Measurements from ENCODE around the gene SDSL.
A peak's percentile ranks its signal among the peaks of the same experiment; 100 is the strongest.

The SDSL gene

DNA sequence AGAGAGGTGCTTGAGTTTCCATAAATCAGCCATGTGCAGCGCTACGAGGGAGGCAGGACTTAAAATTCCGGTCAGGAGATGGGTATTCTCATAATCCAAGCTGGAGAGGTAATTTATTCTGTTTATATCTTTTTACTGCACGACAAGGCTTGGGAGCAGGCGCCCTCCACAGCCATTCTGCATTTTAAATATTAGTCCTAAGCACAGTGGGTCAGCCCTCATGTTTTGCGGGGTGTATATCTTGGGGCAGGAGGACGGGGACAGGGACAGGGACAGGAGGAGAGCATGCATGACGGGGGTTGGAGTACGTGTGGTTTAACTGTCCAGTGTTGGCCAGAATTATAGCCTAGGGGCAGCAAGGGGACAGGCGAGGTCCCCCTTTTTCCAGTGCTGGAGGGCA is 35.0 kb downstream of the SDSL start:
- H3K27ac ChIP-seq (ENCODE audit: low read depth, low read length): no peak overlapping the region
- no peak overlapping the region for H3K4me3 ChIP-seq (ENCODE audit: low read depth in 1 of 2, low read length in 2 of 2)
- no peak overlapping the region for H3K9ac ChIP-seq (ENCODE audit: low read length)
- no peaks in the 10 kb centered on the region for H3K4me1 ChIP-seq (ENCODE audit: insufficient read depth, low read length)
- H3K27me3 ChIP-seq (ENCODE audit: control insufficient read depth in 1 of 2, insufficient read depth in 2 of 2, low read length in 2 of 2): peaks cover 6 to 15% of the 10 kb centered on the region in 2 donors
- H3K36me3 ChIP-seq (ENCODE audit: insufficient read depth, low read length): no peaks in the 10 kb centered on the region
- no peaks in the 10 kb centered on the region for H3K9me3 ChIP-seq (ENCODE audit: low read length)

DNA sequence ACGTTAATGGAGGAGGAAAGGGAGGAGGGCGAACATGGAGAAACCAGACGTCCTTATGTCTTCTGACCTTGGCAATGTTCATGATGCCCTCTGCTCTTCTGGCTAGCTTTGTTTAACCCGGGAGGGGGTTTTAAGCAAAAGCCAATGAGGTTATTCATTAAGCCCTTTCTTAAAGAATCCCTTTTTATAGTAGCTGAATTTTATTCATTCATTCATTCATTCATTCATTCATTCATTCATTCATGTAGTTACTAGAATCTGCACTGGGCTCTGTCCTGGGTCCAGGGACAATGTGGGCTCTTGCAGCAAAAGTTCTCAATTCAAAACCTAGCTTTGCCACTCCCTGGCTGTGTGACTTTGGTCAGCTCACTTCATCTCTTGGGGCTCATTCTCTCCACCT is 35.5 kb downstream of the SDSL start:
- Histone ChIP-seq H3K4me1 (ENCODE audit: insufficient read depth, low read length) (no peaks in the 10 kb centered on the region), H3K27me3 (ENCODE audit: control insufficient read depth in 1 of 2, insufficient read depth in 2 of 2, low read length in 2 of 2) (peaks cover 10 to 19% of the 10 kb centered on the region in 2 donors), H3K9me3 (ENCODE audit: low read length) (no peaks in the 10 kb centered on the region), H3K27ac (ENCODE audit: low read depth, low read length) (no peak overlapping the region), H3K36me3 (ENCODE audit: insufficient read depth, low read length) (no peaks in the 10 kb centered on the region), H3K9ac (ENCODE audit: low read length) (no peak overlapping the region), H3K4me3 (ENCODE audit: low read depth in 1 of 2, low read length in 2 of 2) (no peak overlapping the region)

DNA sequence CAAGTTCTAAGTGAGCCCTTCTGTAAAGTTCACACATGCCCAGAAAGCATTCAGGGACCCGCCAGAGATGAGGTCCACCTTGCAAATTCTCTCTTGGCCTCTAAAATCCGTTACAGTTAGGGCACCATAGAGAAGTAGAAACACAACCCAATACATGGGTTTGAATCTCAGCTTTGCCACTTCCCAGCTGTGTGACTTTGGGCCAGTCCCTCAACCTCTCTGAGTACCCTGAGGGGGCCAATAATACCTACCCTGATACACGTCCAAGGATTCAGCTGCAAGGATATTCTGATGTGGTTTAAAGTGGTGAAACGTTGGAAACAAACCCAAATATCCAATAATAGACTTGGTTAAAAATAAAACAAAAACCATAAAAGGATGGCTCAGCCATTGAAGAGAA is 37.8 kb downstream of the SDSL start:
- Histone ChIP-seq H3K27me3 (ENCODE audit: control insufficient read depth in 1 of 2, insufficient read depth in 2 of 2, low read length in 2 of 2) (peaks cover 26 to 32% of the 10 kb centered on the region in 2 donors), H3K9me3 (ENCODE audit: low read length) (no peaks in the 10 kb centered on the region), H3K27ac (ENCODE audit: low read depth, low read length) (no peak overlapping the region), H3K36me3 (ENCODE audit: insufficient read depth, low read length) (no peaks in the 10 kb centered on the region), H3K4me3 (ENCODE audit: low read depth in 1 of 2, low read length in 2 of 2) (no peak overlapping the region), H3K9ac (ENCODE audit: low read length) (no peak overlapping the region), H3K4me1 (ENCODE audit: insufficient read depth, low read length) (peaks cover 15% of the 10 kb centered on the region)

DNA sequence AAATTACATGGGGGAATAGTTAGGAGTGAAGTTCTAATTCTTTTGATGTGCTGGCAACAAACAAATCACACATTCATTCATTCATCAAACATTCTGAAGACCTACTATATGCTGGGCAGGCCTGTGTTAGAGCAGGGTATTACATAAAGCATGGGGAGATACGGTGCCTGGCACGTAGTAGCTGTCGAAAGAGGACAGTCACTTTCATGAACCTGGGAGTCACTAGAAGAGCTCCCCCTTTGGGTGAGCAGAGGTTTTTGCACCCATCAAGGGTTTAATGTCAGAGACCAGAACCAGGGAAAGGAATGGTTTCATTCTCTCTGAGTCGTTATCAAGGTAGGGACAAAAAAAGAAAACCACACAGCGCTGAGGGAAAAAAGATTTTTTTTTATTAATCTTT is 39.5 kb downstream of the SDSL start:
- Histone ChIP-seq H3K4me3 (ENCODE audit: low read depth in 1 of 2, low read length in 2 of 2) (no peak overlapping the region), H3K4me1 (ENCODE audit: insufficient read depth, low read length) (peaks cover 17% of the 10 kb centered on the region), H3K27ac (ENCODE audit: low read depth, low read length) (no peak overlapping the region), H3K9ac (ENCODE audit: low read length) (no peak overlapping the region), H3K36me3 (ENCODE audit: insufficient read depth, low read length) (no peaks in the 10 kb centered on the region), H3K27me3 (ENCODE audit: control insufficient read depth in 1 of 2, insufficient read depth in 2 of 2, low read length in 2 of 2) (peaks cover 32 to 49% of the 10 kb centered on the region in 2 donors), H3K9me3 (ENCODE audit: low read length) (no peaks in the 10 kb centered on the region)

GRCh38 chr12:113462117-113462774 is 40.1 kb downstream of the SDSL start:
- no peaks in the 10 kb centered on the region for H3K36me3 ChIP-seq (ENCODE audit: insufficient read depth, low read length)
- H3K4me1 ChIP-seq (ENCODE audit: insufficient read depth, low read length): peaks cover 17% of the 10 kb centered on the region
- peaks cover 32 to 53% of the 10 kb centered on the region in 2 donors for H3K27me3 ChIP-seq (ENCODE audit: control insufficient read depth in 1 of 2, insufficient read depth in 2 of 2, low read length in 2 of 2)
- no peak overlapping the region for H3K27ac ChIP-seq (ENCODE audit: low read depth, low read length)
- H3K4me3 ChIP-seq (ENCODE audit: low read depth in 1 of 2, low read length in 2 of 2): no peak overlapping the region
- H3K9me3 ChIP-seq (ENCODE audit: low read length): no peaks in the 10 kb centered on the region
- H3K9ac ChIP-seq (ENCODE audit: low read length): no peak overlapping the region

- Histone ChIP-seq H3K9me3 (ENCODE audit: low read length) (no peaks in the 10 kb centered on the region), H3K36me3 (ENCODE audit: insufficient read depth, low read length) (no peaks in the 10 kb centered on the region), H3K4me3 (ENCODE audit: low read depth in 1 of 2, low read length in 2 of 2) (no peak overlapping the region), H3K27ac (ENCODE audit: low read depth, low read length) (no peak overlapping the region), H3K4me1 (ENCODE audit: insufficient read depth, low read length) (peaks cover 17% of the 10 kb centered on the region), H3K9ac (ENCODE audit: low read length) (no peak overlapping the region), H3K27me3 (ENCODE audit: control insufficient read depth in 1 of 2, insufficient read depth in 2 of 2, low read length in 2 of 2) (peaks cover 32 to 61% of the 10 kb centered on the region in 2 donors)
Measured at GRCh38 chr12:113462998-113463745, 41.0 kb downstream of the SDSL start.

DNA sequence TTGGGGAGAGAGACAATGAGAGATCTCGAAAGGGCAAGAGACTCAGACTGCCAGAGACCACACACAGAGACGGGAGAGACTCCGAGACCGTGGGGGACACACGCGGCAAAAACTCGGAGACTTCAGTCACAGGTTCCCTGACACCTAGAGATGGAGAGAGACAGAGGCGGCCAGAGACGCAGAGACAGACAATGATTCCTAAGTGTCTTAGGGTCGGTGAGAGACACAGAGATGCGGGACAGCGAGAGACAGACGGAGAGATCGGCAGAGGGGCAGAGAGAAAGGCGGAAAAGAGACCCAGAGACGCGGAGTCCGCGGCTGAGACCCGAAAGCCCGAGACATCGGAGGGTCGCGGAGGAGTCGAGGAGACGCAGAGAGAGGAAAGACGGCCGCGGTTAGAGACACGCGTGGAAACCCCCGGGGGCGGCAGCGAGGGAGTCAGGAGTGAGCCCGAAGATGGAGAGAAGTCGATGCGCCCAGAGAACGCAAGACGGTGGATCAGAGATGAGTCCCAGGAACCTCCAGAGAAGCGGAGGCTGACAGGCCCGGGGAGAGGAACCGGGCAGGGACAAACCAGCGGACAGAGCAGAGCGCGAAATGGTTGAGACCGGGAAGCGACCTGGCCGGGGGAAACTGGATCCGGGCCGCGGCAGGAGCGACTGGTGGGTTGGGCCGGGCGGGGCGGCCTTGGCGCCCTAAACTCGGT is 41.7 kb downstream of the SDSL start:
- peaks cover 17% of the 10 kb centered on the region for H3K4me1 ChIP-seq (ENCODE audit: insufficient read depth, low read length)
- H3K4me3 ChIP-seq (ENCODE audit: low read depth in 1 of 2, low read length in 2 of 2): peak overlapping the region in 1 of 2 donors; percentile 14
- H3K9ac ChIP-seq (ENCODE audit: low read length): no peak overlapping the region
- H3K27ac ChIP-seq (ENCODE audit: low read depth, low read length): no peak overlapping the region
- no peaks in the 10 kb centered on the region for H3K36me3 ChIP-seq (ENCODE audit: insufficient read depth, low read length)
- peaks cover 36 to 68% of the 10 kb centered on the region in 2 donors for H3K27me3 ChIP-seq (ENCODE audit: control insufficient read depth in 1 of 2, insufficient read depth in 2 of 2, low read length in 2 of 2)
- no peaks in the 10 kb centered on the region for H3K9me3 ChIP-seq (ENCODE audit: low read length)

DNA sequence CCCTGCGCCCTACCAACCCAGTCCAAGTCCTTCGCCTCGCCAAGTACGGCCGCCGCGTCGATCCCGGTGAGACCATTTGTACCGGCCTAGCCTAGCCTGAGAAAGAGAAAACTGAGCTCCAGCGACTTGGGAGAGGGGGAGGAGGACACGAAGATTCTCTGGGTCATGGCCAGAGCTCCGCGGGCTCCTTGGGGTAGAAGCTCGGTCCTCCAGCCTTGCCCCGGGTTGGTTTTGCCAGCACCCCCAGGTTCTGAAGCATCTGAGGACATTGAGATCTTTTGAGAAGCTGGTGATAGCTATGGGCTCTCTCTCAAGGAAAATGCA is 42.2 kb downstream of the SDSL start:
- Histone ChIP-seq H3K4me1 (ENCODE audit: insufficient read depth, low read length) (peaks cover 17% of the 10 kb centered on the region), H3K36me3 (ENCODE audit: insufficient read depth, low read length) (no peaks in the 10 kb centered on the region), H3K27ac (ENCODE audit: low read depth, low read length) (no peak overlapping the region), H3K9ac (ENCODE audit: low read length) (no peak overlapping the region), H3K27me3 (ENCODE audit: control insufficient read depth in 1 of 2, insufficient read depth in 2 of 2, low read length in 2 of 2) (peaks cover 36 to 73% of the 10 kb centered on the region in 2 donors), H3K4me3 (ENCODE audit: low read depth in 1 of 2, low read length in 2 of 2) (no peak overlapping the region), H3K9me3 (ENCODE audit: low read length) (no peaks in the 10 kb centered on the region)

GRCh38 chr12:113464852-113465719 is 42.9 kb downstream of the SDSL start:
- no peak overlapping the region for H3K27ac ChIP-seq (ENCODE audit: low read depth, low read length)
- peaks cover 17% of the 10 kb centered on the region for H3K4me1 ChIP-seq (ENCODE audit: insufficient read depth, low read length)
- H3K36me3 ChIP-seq (ENCODE audit: insufficient read depth, low read length): no peaks in the 10 kb centered on the region
- no peaks in the 10 kb centered on the region for H3K9me3 ChIP-seq (ENCODE audit: low read length)
- H3K9ac ChIP-seq (ENCODE audit: low read length): no peak overlapping the region
- peaks cover 34 to 80% of the 10 kb centered on the region in 2 donors for H3K27me3 ChIP-seq (ENCODE audit: control insufficient read depth in 1 of 2, insufficient read depth in 2 of 2, low read length in 2 of 2)
- no peak overlapping the region for H3K4me3 ChIP-seq (ENCODE audit: low read depth in 1 of 2, low read length in 2 of 2)

- H3K4me1 ChIP-seq (ENCODE audit: insufficient read depth, low read length): peaks cover 17% of the 10 kb centered on the region
Measured at GRCh38 chr12:113465808-113466453, 43.8 kb downstream of the SDSL start.

More at GRCh38 chr12:113465808-113466453, 43.8 kb downstream of the SDSL start:
- no peaks in the 10 kb centered on the region for H3K36me3 ChIP-seq (ENCODE audit: insufficient read depth, low read length)
- H3K9me3 ChIP-seq (ENCODE audit: low read length): no peaks in the 10 kb centered on the region
- no peak overlapping the region for H3K9ac ChIP-seq (ENCODE audit: low read length)
- peaks cover 32 to 88% of the 10 kb centered on the region in 2 donors for H3K27me3 ChIP-seq (ENCODE audit: control insufficient read depth in 1 of 2, insufficient read depth in 2 of 2, low read length in 2 of 2)
- H3K27ac ChIP-seq (ENCODE audit: low read depth, low read length): no peak overlapping the region
- H3K4me3 ChIP-seq (ENCODE audit: low read depth in 1 of 2, low read length in 2 of 2): no peak overlapping the region
